ENCODE results near the gene RFX2. TPM values are rescaled to one million over a fixed set of nuclear protein-coding genes. Genes with fewer than 3 reads are reported as not detected.
"Not testable (repeated sequence)": the region's sequence is repeated elsewhere in the genome, so short reads cannot be mapped to it uniquely, and the experiment has no call there.

Gene RFX2
- total RNA-seq, 4 donors from 2014 or later = 25.5 to 49.9 (median 32.8) TPM

DNA sequence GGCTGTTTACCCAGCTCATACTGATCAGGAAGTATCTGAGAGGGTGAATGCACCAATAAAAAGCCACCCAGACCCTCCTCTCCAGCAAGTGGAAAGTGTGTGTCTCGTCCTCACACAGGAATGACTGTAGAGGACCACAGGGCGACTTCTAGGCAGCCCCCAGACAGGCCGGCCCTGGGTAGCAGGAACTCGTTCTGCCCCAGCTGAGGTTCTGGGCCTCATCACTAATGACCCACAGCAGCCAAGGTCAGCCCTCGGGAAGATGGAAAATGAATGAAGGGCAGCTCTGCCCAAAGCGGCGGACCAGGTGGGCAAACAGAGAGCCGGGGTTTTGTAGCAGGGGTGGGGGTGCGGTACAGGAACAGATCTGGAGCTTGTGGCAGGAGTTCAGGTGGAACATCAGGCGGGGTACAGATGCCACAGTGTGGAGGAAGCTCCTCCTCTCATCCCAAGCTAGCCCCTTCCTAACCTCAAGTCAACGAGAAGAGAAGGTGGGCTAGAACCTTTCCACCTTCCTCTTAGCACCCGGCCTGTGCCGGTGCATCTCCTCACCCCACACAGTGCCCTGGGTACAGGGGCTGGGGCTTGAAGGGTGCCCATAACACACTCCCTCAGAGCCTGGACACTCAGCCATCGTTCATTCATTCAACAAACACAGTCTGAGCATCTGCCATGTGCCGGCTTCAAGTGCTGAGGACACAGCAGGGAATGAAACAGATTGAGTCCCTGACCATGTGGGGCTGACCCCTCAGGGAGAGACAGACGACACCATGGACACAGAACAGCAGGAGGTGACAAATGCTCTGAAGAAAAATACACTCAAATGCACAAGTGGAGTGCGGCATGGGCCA, 36.2 kb downstream of the RFX2 start:
- no peaks in the 10 kb centered on the region for H3K9me3 ChIP-seq
- intact Hi-C loops (cut with DNase I) = no loop called here
- no peak overlapping the region for H3K4me3 ChIP-seq
- peak overlapping the region; percentile 88 to 94 (median 92) for H3K27ac ChIP-seq (replicated peaks in 1 of 4)
- H3K27me3 ChIP-seq = no peaks in the 10 kb centered on the region
- 93% methylated on average over 13 of the region's 17 CpGs for WGBS
- H3K4me1 ChIP-seq = peaks cover 11 to 94% (median 86%) of the 10 kb centered on the region in 4 donors
- peak; percentile 60 for DNase-seq (ENCODE audit: extremely low spot score)
- H3K36me3 ChIP-seq = no peaks in the 10 kb centered on the region
- TF ChIP-seq EP300 (IDR thresholded peaks at IDR 0.05) (no peak), POLR2A (IDR thresholded peaks at IDR 0.05; ENCODE audit: low read depth) (no peak), POLR2AphosphoS5 (IDR thresholded peaks at IDR 0.05) (no peak)
- TF ChIP-seq, protein P1, sequence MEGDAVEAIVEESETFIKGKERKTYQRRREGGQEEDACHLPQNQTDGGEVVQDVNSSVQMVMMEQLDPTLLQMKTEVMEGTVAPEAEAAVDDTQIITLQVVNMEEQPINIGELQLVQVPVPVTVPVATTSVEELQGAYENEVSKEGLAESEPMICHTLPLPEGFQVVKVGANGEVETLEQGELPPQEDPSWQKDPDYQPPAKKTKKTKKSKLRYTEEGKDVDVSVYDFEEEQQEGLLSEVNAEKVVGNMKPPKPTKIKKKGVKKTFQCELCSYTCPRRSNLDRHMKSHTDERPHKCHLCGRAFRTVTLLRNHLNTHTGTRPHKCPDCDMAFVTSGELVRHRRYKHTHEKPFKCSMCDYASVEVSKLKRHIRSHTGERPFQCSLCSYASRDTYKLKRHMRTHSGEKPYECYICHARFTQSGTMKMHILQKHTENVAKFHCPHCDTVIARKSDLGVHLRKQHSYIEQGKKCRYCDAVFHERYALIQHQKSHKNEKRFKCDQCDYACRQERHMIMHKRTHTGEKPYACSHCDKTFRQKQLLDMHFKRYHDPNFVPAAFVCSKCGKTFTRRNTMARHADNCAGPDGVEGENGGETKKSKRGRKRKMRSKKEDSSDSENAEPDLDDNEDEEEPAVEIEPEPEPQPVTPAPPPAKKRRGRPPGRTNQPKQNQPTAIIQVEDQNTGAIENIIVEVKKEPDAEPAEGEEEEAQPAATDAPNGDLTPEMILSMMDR (IDR thresholded peaks at IDR 0.05) = no peak

DNA sequence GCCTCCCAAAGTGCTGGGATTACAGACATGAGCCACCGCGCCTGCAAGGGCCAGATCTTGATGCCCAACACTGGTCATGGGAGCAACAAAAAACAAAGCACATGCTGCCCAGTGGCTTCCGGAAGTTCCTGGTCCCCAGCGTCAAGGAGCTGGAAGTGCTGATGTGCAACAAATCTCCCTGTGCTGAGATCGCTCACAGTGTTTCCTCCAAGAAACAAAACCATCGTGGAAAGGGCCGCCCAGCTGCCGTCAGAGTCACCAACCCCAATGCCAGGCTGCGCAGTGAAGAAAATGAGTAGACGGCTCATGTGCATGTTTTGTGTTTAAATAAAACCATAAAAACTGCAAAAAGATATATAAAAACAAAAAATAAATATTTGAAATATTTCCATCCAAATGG, 37.1 kb downstream of the RFX2 start:
- 94% methylated on average over 10 of the region's 10 CpGs for WGBS
- DNase-seq (ENCODE audit: extremely low spot score) = peak; percentile 66
- intact Hi-C loops (cut with DNase I); H3K9me3 ChIP-seq; H3K36me3 ChIP-seq; H3K4me3 ChIP-seq; H3K27me3 ChIP-seq: not testable (repeated sequence)
- Histone ChIP-seq H3K27ac (replicated peaks in 1 of 4) (peak overlapping the region; percentile 88 to 94 (median 92)), H3K4me1 (peaks cover 19 to 97% (median 92%) of the 10 kb centered on the region in 4 donors)

DNA sequence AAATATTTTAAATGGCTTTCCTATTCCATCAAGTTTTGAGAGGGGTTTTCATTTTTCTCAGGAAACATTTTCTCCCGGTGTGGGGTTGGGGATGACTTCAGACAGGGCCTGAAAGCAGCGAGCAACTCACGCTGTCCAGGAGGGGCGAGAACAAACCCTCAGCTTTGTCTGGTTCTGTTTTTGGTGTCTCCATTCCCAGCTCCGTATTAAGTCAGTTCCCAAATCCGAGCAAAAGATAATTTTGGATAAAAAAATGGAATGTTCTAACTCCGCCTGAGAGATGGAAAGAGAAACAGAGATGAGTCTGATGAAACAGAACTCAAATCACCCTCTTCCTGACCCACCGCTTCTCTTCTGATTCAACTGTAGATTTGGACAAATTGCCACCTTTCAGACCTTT, 38.4 kb downstream of the RFX2 start:
- Histone ChIP-seq H3K27me3 (no peaks in the 10 kb centered on the region), H3K4me1 (peaks cover 26 to 97% (median 95%) of the 10 kb centered on the region in 4 donors), H3K4me3 (no peak overlapping the region), H3K27ac (replicated peaks in 1 of 4) (peak overlapping the region; percentile 88 to 94 (median 92)), H3K9me3 (no peaks in the 10 kb centered on the region), H3K36me3 (no peaks in the 10 kb centered on the region)
- DNase-seq (ENCODE audit: extremely low spot score) = peak; percentile 62
- TF ChIP-seq POLR2A (IDR thresholded peaks at IDR 0.05; ENCODE audit: low read depth) = no peak
- TF ChIP-seq, protein P1 (IDR thresholded peaks at IDR 0.05) = no peak
- 53% methylated on average over 8 of the region's 8 CpGs for WGBS
- intact Hi-C loops (cut with DNase I) = no loop called here

DNA sequence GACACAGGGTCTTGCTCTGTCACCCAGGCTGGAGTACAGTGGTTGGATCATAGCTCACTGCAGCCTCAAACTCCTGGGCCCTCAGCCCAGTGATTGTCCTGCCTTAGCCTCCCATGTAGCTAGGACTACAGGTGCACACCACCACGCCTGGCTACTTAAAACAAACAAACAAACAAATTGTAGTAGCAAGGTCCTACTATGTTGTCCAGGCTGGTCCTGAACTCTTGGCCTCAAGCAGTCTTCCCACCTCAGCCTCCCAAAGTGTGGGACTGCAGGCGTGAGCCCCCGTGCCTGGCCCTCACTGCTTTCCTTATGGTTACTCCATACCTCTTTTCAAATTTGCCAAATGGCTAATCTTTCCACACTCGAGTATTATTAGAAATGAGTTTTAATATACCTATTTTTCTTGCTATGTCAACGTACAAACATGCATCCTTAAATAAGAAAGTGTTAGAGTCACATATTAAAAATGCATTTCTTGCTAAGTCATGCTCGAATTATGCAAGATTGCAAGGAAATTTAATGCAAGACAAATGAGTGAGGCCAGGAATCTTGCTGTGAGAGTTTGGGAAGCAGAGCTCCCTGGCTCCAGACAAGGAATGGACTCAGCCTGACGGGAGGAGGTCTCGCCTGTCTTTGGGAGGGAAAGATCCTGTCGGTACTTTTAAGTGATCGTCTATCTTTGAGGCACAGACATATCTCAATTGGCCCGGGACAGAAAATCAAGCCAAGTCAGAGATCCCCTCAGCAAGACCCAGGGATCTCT, 39.4 kb downstream of the RFX2 start:
- H3K27me3 ChIP-seq = no peaks in the 10 kb centered on the region
- no peaks in the 10 kb centered on the region for H3K9me3 ChIP-seq
- peak; percentile 88 for DNase-seq (ENCODE audit: extremely low spot score)
- H3K27ac ChIP-seq (replicated peaks in 1 of 4) = peak overlapping the region; percentile 88 to 94 (median 92)
- WGBS = 47% methylated on average over 11 of the region's 11 CpGs
- peaks cover 29 to 97% (median 95%) of the 10 kb centered on the region in 4 donors for H3K4me1 ChIP-seq
- peak overlapping the region in 1 of 4 donors; percentile 19 for H3K4me3 ChIP-seq
- H3K36me3 ChIP-seq = no peaks in the 10 kb centered on the region
- TF ChIP-seq POLR2AphosphoS5 (IDR thresholded peaks at IDR 0.05) (peak; percentile 66 to 93), EP300 (IDR thresholded peaks at IDR 0.05) (peak; percentile 65), POLR2A (IDR thresholded peaks at IDR 0.05; ENCODE audit: low read depth) (no peak)
- TF ChIP-seq, protein P1 (IDR thresholded peaks at IDR 0.05) = no peak
- intact Hi-C loops (cut with DNase I) = no loop called here

DNA sequence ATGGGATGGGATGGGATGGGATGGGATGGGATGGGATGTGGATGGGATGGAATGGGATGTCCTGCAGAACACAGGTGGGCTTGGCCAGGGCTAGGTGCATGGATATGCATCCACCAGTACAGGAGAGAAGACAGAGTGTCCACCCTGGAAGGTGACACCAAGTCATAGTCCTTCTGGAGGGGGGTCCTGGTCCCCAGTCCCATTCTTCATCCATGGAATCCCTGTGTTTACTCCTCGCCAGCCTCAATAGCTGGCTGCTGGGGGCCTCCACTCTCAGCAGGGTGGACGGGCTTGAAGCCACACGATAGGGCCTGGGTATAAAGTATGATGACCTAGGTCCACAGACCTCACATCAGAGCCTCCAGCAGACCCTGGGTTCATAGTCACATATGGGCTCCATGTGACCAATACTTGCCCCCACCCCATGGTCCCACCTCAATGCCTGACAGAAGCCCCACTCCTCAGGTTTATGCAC, 40.1 kb downstream of the RFX2 start:
- 97% methylated on average over 3 of the region's 3 CpGs for WGBS
- no peak for DNase-seq (ENCODE audit: extremely low spot score)
- Histone ChIP-seq H3K36me3 (no peaks in the 10 kb centered on the region), H3K9me3 (no peaks in the 10 kb centered on the region), H3K27me3 (no peaks in the 10 kb centered on the region), H3K27ac (replicated peaks in 1 of 4) (peak overlapping the region; percentile 88 to 94 (median 92)), H3K4me3 (no peak overlapping the region), H3K4me1 (peaks cover 35 to 97% (median 95%) of the 10 kb centered on the region in 4 donors)
- TF ChIP-seq POLR2AphosphoS5 (IDR thresholded peaks at IDR 0.05) (no peak), EP300 (IDR thresholded peaks at IDR 0.05) (no peak), POLR2A (IDR thresholded peaks at IDR 0.05; ENCODE audit: low read depth) (no peak)
- TF ChIP-seq, protein P1 (IDR thresholded peaks at IDR 0.05) = no peak
- intact Hi-C loops (cut with DNase I) = no loop called here
